ENCODE measurements around the gene CYP1A2.

The CYP1A2 gene, protein sequence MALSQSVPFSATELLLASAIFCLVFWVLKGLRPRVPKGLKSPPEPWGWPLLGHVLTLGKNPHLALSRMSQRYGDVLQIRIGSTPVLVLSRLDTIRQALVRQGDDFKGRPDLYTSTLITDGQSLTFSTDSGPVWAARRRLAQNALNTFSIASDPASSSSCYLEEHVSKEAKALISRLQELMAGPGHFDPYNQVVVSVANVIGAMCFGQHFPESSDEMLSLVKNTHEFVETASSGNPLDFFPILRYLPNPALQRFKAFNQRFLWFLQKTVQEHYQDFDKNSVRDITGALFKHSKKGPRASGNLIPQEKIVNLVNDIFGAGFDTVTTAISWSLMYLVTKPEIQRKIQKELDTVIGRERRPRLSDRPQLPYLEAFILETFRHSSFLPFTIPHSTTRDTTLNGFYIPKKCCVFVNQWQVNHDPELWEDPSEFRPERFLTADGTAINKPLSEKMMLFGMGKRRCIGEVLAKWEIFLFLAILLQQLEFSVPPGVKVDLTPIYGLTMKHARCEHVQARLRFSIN

DNA sequence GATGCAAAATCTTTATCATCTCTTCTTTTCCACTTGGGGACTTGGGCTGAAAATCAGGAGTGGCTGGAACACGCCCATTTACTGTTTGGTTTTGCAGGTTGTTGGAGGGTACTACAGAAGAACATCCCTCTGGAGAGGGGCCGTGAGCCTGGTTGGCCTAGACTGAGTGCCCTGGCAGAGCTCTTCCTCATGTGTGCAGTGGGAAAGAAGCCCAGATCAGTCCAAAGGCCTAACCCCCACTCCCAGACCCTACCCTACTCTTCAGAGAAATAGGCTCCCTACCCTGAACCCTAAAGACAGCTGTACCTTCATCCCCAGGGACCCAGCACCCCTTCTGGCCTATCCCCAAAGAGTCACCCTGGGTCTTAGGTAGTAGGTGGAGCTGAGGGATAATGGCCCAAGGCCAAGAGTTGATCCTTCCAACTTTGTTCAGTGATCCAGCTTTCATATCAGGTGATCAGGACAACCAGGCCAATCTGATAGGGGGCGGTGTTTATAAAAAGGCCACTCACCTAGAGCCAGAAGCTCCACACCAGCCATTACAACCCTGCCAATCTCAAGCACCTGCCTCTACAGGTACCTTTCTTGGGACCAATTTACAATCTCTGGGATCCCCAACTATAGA is at the start of gene CYP1A2:
TSS of gene CYP1A2 (plus strand) at position 524 of the 625 bp plus-strand sequence. CDS start 894 bp downstream, outside the sequence.
- ChIA-PET CTCF (interaction anchor here (1.3 to 2.9 kb wide), 3 partner anchors 20 to 113 kb away, joined by 4 to 10 read pairs (median 8); no protein-coding TSS in a partner anchor), POLR2A (no interaction called here)
- DNase-seq (ENCODE audit: low read depth, low spot score): no peak
- no peak within 1 kb of the TSS for H3K4me3 ChIP-seq (ENCODE audit: low read depth, low read length)
- TF ChIP-seq, protein P1, sequence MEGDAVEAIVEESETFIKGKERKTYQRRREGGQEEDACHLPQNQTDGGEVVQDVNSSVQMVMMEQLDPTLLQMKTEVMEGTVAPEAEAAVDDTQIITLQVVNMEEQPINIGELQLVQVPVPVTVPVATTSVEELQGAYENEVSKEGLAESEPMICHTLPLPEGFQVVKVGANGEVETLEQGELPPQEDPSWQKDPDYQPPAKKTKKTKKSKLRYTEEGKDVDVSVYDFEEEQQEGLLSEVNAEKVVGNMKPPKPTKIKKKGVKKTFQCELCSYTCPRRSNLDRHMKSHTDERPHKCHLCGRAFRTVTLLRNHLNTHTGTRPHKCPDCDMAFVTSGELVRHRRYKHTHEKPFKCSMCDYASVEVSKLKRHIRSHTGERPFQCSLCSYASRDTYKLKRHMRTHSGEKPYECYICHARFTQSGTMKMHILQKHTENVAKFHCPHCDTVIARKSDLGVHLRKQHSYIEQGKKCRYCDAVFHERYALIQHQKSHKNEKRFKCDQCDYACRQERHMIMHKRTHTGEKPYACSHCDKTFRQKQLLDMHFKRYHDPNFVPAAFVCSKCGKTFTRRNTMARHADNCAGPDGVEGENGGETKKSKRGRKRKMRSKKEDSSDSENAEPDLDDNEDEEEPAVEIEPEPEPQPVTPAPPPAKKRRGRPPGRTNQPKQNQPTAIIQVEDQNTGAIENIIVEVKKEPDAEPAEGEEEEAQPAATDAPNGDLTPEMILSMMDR (IDR thresholded peaks at IDR 0.05; ENCODE audit: insufficient read depth, low read length, missing control alignments): no peak

DNA sequence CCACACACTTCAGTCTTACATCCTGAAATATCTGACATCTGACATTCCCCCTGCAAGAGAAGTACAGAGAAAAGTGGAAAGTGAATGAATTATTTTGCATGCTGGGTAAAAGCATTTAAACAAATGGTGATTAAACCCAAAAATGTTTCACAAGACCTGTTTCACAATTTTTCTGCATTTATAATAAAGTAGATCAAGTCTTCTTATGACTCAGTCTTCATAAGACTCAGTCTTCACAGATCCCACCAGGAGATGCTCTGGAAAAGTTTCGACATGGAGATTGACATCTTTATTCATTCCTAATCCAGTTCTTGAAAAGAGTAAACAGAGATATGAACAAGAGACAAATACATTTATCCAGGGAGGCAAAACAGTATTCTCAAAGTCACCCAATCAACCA is 39.6 kb upstream of the CYP1A2 start:
- DNase-seq (ENCODE audit: low read depth, low spot score): no peak
- POLR2A ChIA-PET: no interaction called here
- CTCF ChIA-PET: no interaction called here

DNA sequence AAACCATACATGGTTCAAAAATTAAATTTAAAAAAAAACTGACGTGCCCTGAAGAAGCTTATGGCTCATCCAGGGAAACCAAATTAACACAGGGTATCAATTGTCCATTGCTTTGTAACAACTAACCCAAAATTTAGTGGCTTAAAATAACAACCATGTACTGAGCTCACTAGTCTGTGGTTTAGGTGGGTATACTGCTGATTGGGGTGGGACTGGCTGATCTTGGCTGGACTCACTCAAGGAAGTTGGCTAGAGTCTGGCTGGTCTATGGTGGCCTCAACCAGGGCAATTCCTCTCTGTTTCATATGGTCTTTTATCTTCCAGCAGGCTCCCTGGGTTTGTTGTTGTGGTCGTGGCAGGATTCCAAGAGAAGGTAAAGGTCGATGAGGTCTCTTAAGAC is 38.8 kb upstream of the CYP1A2 start:
- CTCF ChIA-PET: interaction anchor here (0.7 kb wide), 1 partner anchor 61 kb away, joined by 4 read pairs; no protein-coding TSS in a partner anchor

More for the DNA sequence above, 39.6 kb upstream of the CYP1A2 start:
- no peak overlapping the region for H3K4me3 ChIP-seq (ENCODE audit: low read depth, low read length)
- TF ChIP-seq, protein P1 (IDR thresholded peaks at IDR 0.05; ENCODE audit: insufficient read depth, low read length, missing control alignments): no peak

DNA sequence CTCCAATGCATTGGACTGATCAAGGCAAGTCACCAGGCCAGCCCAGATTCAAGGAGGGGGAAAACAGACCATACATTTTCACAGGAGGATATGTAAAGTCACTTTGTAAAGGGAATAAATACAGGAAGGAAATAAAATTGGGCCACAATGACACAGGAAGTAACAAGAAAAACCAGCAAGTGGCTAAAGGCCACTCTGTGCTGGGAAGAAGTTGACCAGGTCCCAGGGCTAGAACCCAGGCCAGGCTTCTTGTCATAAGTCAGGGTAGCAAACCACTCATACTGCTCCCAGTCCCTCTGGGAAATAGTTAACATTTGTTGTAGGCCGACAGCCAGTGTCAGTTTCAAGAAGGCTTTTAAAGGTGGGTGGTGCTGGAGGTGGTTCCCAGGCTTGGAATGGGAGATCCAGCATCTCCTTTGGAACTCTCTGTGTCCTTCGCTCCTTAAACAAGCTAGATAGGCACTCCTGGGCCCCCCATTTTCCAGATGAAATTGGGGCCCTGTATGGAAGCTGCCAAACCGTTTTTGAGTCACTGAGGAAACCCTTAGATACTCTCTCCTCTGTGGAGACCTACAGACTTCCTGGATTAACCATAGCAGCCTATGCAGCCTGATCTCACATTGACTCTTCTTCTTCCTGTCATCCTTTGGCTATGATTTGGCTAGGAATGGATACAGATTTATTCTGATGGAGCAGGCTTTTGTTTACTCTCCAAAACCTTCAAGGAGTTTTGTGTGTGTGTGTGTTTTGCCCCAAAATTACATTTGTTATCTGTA is 38.1 kb upstream of the CYP1A2 start:
- no peak for DNase-seq (ENCODE audit: low read depth, low spot score)
- ChIA-PET CTCF (no interaction called here), POLR2A (no interaction called here)
- TF ChIP-seq, protein P1 (IDR thresholded peaks at IDR 0.05; ENCODE audit: insufficient read depth, low read length, missing control alignments): no peak
- no peak overlapping the region for H3K4me3 ChIP-seq (ENCODE audit: low read depth, low read length)

More for the DNA sequence above, 38.8 kb upstream of the CYP1A2 start:
- TF ChIP-seq, protein P1 (IDR thresholded peaks at IDR 0.05; ENCODE audit: insufficient read depth, low read length, missing control alignments): no peak
- H3K4me3 ChIP-seq (ENCODE audit: low read depth, low read length): no peak overlapping the region
- DNase-seq (ENCODE audit: low read depth, low spot score): no peak
- POLR2A ChIA-PET: no interaction called here

DNA sequence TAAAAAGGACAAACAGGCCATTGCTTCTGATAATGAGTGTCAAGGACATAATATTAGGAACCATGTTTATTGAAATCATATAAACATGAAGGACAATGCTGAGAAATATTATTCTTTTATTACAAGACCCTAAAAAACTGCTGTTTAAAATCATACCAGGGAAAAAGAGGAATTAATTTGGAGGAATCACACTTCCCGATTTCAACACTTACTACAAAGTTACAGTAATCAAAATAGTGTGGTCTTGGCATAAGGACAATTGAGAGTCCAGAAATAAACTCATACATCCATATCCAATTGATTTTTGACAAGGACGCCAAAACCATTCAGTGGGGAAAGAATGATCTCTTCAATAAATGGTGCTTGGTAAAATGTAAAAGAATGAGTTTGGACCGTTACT is 36.3 kb upstream of the CYP1A2 start:
- H3K4me3 ChIP-seq (ENCODE audit: low read depth, low read length): no peak overlapping the region
- TF ChIP-seq, protein P1 (IDR thresholded peaks at IDR 0.05; ENCODE audit: insufficient read depth, low read length, missing control alignments): no peak
- CTCF ChIA-PET: interaction anchor here (1.0 kb wide), 1 partner anchor 16 kb away, joined by 3 read pairs; no protein-coding TSS in a partner anchor
- POLR2A ChIA-PET: no interaction called here
- DNase-seq (ENCODE audit: low read depth, low spot score): no peak

All from AG04449 (cell line).